Measurements from ENCODE around the gene FDXR.
"Not testable (repeated sequence)": the region's sequence is repeated elsewhere in the genome, so short reads cannot be mapped to it uniquely, and the experiment has no call there.

FDXR gene, protein sequence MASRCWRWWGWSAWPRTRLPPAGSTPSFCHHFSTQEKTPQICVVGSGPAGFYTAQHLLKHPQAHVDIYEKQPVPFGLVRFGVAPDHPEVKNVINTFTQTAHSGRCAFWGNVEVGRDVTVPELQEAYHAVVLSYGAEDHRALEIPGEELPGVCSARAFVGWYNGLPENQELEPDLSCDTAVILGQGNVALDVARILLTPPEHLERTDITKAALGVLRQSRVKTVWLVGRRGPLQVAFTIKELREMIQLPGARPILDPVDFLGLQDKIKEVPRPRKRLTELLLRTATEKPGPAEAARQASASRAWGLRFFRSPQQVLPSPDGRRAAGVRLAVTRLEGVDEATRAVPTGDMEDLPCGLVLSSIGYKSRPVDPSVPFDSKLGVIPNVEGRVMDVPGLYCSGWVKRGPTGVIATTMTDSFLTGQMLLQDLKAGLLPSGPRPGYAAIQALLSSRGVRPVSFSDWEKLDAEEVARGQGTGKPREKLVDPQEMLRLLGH

DNA sequence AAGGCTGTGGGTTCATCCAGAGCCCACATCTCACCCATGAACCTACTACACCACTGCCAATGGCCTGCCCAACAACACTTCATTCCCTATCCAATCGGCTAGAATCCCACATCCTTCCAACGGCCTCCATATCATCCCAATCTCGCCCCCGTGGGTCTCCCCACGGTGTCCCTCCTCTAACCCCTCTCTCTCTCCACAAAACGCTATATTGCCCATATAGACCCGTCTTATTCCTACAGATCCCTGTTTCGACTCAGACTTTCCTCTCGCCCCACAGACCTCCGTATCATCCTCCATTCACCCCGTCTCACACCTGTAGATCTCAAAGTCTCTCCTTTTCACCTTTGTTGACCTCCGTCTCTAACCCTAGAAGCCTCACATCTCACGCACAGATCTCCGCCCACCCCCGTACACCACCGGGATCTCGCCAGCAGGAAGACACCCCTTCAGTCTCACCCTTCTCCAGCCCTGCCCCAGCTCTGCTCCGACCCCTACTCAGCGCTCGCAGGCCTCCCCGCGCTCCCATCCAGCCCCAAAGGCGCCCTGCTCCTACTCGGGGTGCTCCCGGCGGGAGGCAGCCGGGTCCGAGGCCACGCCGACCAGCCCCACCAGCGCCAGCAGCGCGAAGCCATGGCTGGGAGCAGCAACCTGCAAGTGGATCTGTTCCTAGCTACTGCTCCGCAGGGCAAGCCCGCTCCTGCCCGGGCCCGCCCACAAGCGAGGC, at the start of gene FDXR:
Gene FDXR (minus strand): TSS at position 682 of the 724 bp plus-strand sequence. CDS start 50 bp downstream, at position 632.
- in situ Hi-C loops (cut with HindIII; ENCODE audit: low sequenced_read_pairs): no loop called here

DNA sequence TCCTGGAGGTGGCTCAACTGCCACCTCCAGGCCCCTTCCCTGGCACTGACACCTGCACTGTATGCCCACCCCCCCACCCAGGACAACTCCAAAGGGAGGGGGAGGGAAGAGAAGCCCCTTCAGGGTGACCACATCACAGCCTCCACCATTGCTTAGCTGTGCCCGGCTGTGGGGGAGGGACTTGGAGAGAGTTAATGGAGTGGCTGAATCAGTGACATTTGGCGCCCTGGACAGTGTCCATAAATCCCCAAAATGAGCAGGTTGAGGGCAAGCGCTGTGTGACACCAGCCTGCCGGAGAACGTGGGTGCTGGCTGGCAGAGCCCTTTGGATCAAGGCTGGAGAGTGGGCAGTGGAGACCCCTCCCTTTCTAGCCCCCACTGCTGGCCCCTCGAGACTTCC, 49.4 kb upstream of the FDXR start:
- in situ Hi-C loops (cut with HindIII; ENCODE audit: low sequenced_read_pairs): no loop called here

- in situ Hi-C loops (cut with HindIII; ENCODE audit: low sequenced_read_pairs): no loop called here
Measured at GRCh38 chr17:74921769-74922168, 49.0 kb upstream of the FDXR start.

GRCh38 chr17:74921026-74921681, 48.4 kb upstream of the FDXR start:
- in situ Hi-C loops (cut with HindIII; ENCODE audit: low sequenced_read_pairs): no loop called here

DNA sequence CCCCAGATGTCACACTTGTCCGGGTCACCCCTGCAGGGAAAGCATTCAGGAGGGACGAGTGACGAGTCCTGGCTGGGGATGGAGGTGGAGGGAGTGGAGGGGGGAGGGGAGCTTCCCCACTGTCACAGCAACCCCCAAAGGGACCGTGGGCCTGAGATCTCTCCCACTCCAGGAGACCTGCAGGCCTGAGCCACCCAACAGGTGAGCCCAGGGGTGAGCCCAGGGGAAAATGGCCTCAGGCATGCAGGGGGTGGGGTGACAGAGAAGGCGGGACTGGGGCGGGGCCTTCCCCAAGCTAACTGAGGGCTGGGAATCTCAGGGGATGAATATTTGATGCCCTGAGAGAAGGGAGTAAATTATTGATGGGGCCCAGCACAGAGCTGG, 47.8 kb upstream of the FDXR start:
- in situ Hi-C loops (cut with HindIII; ENCODE audit: low sequenced_read_pairs): no loop called here

GRCh38 chr17:74920306-74920620, 47.5 kb upstream of the FDXR start:
- in situ Hi-C loops (cut with HindIII; ENCODE audit: low sequenced_read_pairs): no loop called here

- in situ Hi-C loops (cut with HindIII; ENCODE audit: low sequenced_read_pairs): no loop called here
Measured at GRCh38 chr17:74919440-74920305, 46.9 kb upstream of the FDXR start.

- in situ Hi-C loops (cut with HindIII; ENCODE audit: low sequenced_read_pairs): no loop called here
Measured at GRCh38 chr17:74918906-74919305, 46.1 kb upstream of the FDXR start.

DNA sequence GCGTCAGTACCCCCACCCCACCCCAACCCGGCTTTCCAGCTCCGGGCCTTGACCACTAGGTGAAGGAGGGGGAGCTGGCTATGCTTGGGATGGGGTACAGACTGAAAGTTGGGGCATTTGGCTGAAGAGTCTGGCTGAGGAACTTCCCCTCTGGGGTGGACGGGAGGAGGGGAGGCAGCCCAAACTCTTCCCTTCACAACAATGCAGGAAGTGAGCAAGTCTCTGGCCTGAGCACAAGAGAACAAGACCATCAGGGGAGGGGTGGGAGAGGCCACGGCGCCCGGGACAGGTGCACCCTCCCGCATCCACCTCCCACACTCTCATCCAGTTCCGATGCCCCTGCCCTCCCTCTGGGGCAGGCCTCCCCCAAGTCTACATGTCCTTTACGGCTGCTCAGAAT, 44.6 kb upstream of the FDXR start:
- in situ Hi-C loops (cut with HindIII; ENCODE audit: low sequenced_read_pairs): no loop called here

GRCh38 chr17:74916851-74917199, 44.0 kb upstream of the FDXR start:
- in situ Hi-C loops (cut with HindIII; ENCODE audit: low sequenced_read_pairs): no loop called here

DNA sequence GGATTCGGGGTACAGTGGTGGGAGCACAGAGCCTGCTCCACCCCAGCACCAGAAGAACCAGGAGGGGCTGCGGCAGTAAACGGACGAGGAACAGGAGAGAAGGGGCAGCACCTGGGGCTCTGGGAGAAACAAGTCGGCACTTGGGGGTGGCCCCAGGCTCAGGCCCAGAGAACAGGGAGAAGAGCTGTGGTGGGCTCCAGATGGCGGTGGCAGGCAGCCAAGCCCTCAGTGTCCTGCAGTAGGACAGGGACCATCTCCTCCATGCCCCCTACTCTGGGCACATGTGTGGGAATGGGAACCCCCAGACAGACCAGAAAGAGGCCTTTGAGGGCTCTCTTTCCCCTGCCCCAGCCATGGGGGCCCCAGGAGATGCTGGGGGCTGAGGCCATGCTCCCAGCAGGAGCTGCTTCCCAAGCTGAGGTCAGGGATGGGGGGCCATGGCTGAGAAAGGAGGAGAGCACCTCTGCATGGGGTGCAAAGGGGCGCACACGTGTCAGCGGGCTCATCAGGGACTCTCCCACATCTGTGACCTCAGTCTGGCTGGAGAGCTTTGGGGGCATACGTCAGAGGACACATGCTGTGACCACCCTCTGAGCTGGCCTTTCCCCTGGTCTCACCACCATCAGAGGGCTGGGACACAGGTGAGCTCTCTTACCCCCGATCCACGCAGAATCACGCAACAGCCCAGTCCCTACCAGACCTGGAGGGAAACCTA, 43.5 kb upstream of the FDXR start:
- in situ Hi-C loops (cut with HindIII; ENCODE audit: low sequenced_read_pairs): no loop called here

DNA sequence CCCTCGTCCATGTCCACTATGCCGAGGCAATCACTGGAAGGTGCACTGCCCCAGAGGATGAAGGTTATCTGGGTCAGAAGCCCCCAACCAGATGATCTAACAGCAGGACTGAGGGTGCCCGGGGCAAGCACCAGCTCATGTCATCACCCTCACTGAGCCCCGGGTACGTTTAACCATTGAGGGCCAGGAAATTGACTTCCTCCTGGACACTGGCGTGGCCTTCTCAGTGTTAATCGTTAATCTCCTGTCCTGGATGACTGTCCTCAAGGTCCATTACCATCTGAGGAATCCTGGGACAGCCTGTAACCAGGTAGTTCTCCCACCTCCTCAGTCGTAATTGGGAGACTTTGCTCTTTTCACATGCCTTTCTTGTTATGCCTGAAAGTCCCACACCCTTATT, 38.6 kb upstream of the FDXR start:
- in situ Hi-C loops (cut with HindIII; ENCODE audit: low sequenced_read_pairs): not testable (repeated sequence)

- in situ Hi-C loops (cut with HindIII; ENCODE audit: low sequenced_read_pairs): not testable (repeated sequence)
Measured at GRCh38 chr17:74909097-74909496, 36.3 kb upstream of the FDXR start.

- in situ Hi-C loops (cut with HindIII; ENCODE audit: low sequenced_read_pairs): no loop called here
Measured at GRCh38 chr17:74907012-74907411, 34.2 kb upstream of the FDXR start.

- in situ Hi-C loops (cut with HindIII; ENCODE audit: low sequenced_read_pairs): not testable (repeated sequence)
Measured at GRCh38 chr17:74906214-74906793, 33.5 kb upstream of the FDXR start.

DNA sequence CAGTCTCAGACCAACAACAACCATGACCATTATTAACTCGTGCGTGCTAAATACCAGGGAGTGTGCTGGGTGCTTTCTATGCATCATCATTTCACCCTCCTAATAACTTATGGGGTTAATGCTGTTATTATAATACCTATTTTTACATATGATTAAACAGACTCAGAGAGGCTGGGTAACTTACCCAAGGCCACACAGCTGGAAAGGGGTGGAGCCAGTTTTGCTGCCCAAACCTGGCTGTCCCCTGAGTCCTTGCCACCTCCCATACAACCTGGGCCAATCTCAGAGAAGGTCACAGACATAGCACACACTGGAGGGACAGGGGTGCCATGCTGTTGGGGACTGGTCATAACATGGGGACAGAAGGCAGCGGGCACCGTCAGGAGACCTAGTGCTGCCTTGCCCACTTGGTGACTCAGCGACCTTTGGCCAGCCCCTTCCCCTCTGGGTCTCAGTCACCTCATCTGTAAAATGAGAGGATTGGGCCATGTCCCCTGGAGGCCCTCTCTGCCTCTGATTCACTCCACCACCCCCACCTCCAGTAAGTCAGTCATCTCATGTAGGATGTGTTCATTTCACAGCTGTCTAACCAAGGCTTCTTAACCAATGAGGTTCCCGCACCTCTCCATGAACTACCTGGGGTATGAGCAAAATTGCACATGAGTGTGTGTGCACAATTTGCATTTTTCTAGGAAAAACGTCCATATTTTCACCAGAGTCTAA, 32.1 kb upstream of the FDXR start:
- in situ Hi-C loops (cut with HindIII; ENCODE audit: low sequenced_read_pairs): no loop called here

DNA sequence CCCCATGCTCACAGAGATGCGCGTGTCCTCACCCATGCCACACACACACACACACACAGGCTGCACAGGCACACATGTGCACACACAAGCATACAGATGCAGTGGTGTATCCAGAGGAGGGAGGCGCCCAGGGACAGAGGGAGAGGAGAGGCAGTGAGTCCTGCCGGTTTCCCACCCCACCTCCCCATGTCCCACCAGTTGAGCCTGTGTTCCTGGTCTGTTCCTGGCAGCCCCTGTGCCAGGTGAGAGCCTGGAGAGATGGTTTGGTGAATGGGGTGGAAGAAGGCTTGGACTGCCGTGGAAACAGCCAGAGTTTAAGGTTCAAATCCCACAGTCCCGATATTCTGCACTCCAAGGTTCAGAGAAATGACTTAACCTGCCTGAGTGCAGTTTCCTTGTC, 30.9 kb upstream of the FDXR start:
- in situ Hi-C loops (cut with HindIII; ENCODE audit: low sequenced_read_pairs): no loop called here

GRCh38 chr17:74903034-74903433, 30.2 kb upstream of the FDXR start:
- in situ Hi-C loops (cut with HindIII; ENCODE audit: low sequenced_read_pairs): no loop called here

Data from endothelial cell of hepatic sinusoid (primary cell).